HCT116 (cell line): ENCODE results near the gene TMEM9B. TPM values are rescaled to one million over a fixed set of nuclear protein-coding genes. Genes with fewer than 3 reads are reported as not detected.

ENCODE experiments used
- ATAC-seq: fragments of 200-7000 bp; cut with Tn5 transposase; 2 replicates; pipeline ENCODE4 v1.9.1; 2020; ENCODE audit warnings: mild to moderate bottlenecking, moderate library complexity
- BruUV-seq: library from RNA; stranded (reverse); fragments of 400-500 nt; replicated peaks from 2 replicates; lab custom pipeline; 2021; lab: Mats Ljungman, UMichigan
- CTCF ChIA-PET: fragments of 300-600 bp; sonication (Branson Sonifier 250); formaldehyde crosslinking; loops from one replicate; lab custom pipeline; 2021; ENCODE audit warnings: antibody characterized with exemption; lab: Charles Lee
- POLR2A ChIA-PET: fragments of 300-600, 350-600 bp; sonication (Branson Sonifier 250); formaldehyde crosslinking; loops from one replicate; lab custom pipeline; 2021; ENCODE audit warnings: antibody characterized with exemption; lab: Charles Lee
- RAD21 ChIA-PET, 2 experiments: fragments of 300-600 bp; sonication (Branson Sonifier 250); formaldehyde crosslinking; loops; one replicate each; lab custom pipeline; 2023; ENCODE audit warnings: low total read pairs in 2 of 2; ENCODE audit not compliant: uncharacterized antibody in 2 of 2, unreplicated experiment in 2 of 2, low non-redundant PET in 1 of 2; lab: Charles Lee
- DNase-seq: peaks from one replicate; pipeline ENCODE4 v3.0.0-alpha.2; 2010; ENCODE audit warnings: low read depth, low spot score
- H2AFZ ChIP-seq: fragments of 200-600 bp; shearing (Covaris generic), sonication (generic); 2 replicates; pipeline ENCODE4 v1.6.1; 2017; ENCODE audit warnings: low read depth, mixed run types, mixed read lengths, antibody characterized with exemption, low read length; ENCODE audit not compliant: poor library complexity, severe bottlenecking
- H3K27ac ChIP-seq: 2 replicates; pipeline ENCODE4 v1.5.1; 2012; ENCODE audit warnings: low read depth, low read length
- H3K27me3 ChIP-seq: fragments of 200-600 bp; sonication (generic); 2 replicates; pipeline ENCODE4 v1.6.1; 2016; ENCODE audit warnings: mixed run types, low read length, mixed read lengths; ENCODE audit not compliant: insufficient read depth
- H3K36me3 ChIP-seq, 2 experiments: fragments of 200-500 bp in 1 of 2; fragments of 200-600 bp in 1 of 2; sonication (Bioruptor generic) in 1 of 2; sonication (generic) in 1 of 2; 2 replicates each; pipeline versions ENCODE4 v1.5.1 to v1.6.1; 2014 to 2016; ENCODE audit warnings: low read length in 2 of 2, inconsistent platforms in 1 of 2, mixed read lengths in 1 of 2, mixed run types in 1 of 2; ENCODE audit not compliant: insufficient read depth in 2 of 2, control insufficient read depth in 1 of 2
- H3K4me1 ChIP-seq, 2 experiments: fragments of 200-600 bp in 1 of 2; sonication (generic) in 1 of 2; 2 replicates each; pipeline versions ENCODE4 v1.5.1 to v1.6.1; 2012 to 2017; ENCODE audit warnings: low read length in 2 of 2, inconsistent platforms in 1 of 2, mild to moderate bottlenecking in 1 of 2, mixed read lengths in 1 of 2, mixed run types in 1 of 2, moderate library complexity in 1 of 2; ENCODE audit not compliant: insufficient read depth in 2 of 2, control insufficient read depth in 1 of 2
- H3K4me2 ChIP-seq: fragments of 200-600 bp; sonication (generic); 2 replicates; pipeline ENCODE4 v1.6.1; 2017; ENCODE audit warnings: mixed run types, low read length, mixed read lengths
- H3K4me3 ChIP-seq, 2 experiments: fragments of 200-600 bp in 1 of 2; sonication (generic) in 1 of 2; replicated peaks in 1 of 2; 2 replicates each; pipeline ENCODE4 v1.5.1; 2011 to 2016; ENCODE audit warnings: low read length in 2 of 2, control low read depth in 1 of 2, low read depth in 1 of 2, mild to moderate bottlenecking in 1 of 2, mixed read lengths in 1 of 2, mixed run types in 1 of 2
- H3K79me2 ChIP-seq: fragments of 200-600 bp; sonication (generic); 2 replicates; pipeline ENCODE4 v1.6.1; 2017; ENCODE audit warnings: mild to moderate bottlenecking, mixed run types, low read length, moderate library complexity, mixed read lengths; ENCODE audit not compliant: insufficient read depth
- H3K9ac ChIP-seq: fragments of 200-600 bp; sonication (generic); 2 replicates; pipeline ENCODE4 v1.6.1; 2016; ENCODE audit warnings: low read length, mixed read lengths
- H3K9me2 ChIP-seq: fragments of 200-600 bp; sonication (generic), shearing (Covaris generic); 2 replicates; pipeline ENCODE4 v1.6.1; 2017; ENCODE audit warnings: mixed run types, mild to moderate bottlenecking, moderate library complexity; ENCODE audit not compliant: insufficient read depth
- H3K9me3 ChIP-seq, 2 experiments: fragments of 200-500 bp in 1 of 2; fragments of 200-600 bp in 1 of 2; sonication (Bioruptor generic) in 1 of 2; sonication (generic) in 1 of 2; 2 replicates each; pipeline ENCODE4 v1.6.1; 2014 to 2017; ENCODE audit warnings: low read length in 2 of 2, mixed read lengths in 2 of 2, inconsistent platforms in 1 of 2, low read depth in 1 of 2, mild to moderate bottlenecking in 1 of 2, mixed run types in 1 of 2, moderate library complexity in 1 of 2; ENCODE audit not compliant: control insufficient read depth in 1 of 2, insufficient read depth in 1 of 2
- H4K20me1 ChIP-seq: fragments of 200-600 bp; sonication (generic), shearing (Covaris generic); 2 replicates; pipeline ENCODE4 v1.6.1; 2017; ENCODE audit warnings: mixed run types, mild to moderate bottlenecking, moderate library complexity; ENCODE audit not compliant: insufficient read depth
- CEBPB ChIP-seq: IDR thresholded peaks from 2 replicates; pipeline ENCODE4 v1.6.1; 2012; ENCODE audit warnings: low read depth
- CTCF ChIP-seq, 3 experiments: fragments of 200-600 bp in 1 of 3; sonication (generic) in 1 of 3; IDR thresholded peaks in 2 of 3; conservative IDR thresholded peaks in 1 of 3; 2 replicates each; pipeline ENCODE4 v1.5.1; 2012 to 2017; ENCODE audit warnings: low read depth in 2 of 3, low read length in 2 of 3, antibody characterized with exemption in 1 of 3, borderline replicate concordance in 1 of 3, control low read depth in 1 of 3, mild to moderate bottlenecking in 1 of 3, mixed read lengths in 1 of 3, mixed run types in 1 of 3, moderate library complexity in 1 of 3; ENCODE audit not compliant: insufficient read depth in 1 of 3
- EGR1 ChIP-seq: IDR thresholded peaks from 2 replicates; pipeline ENCODE4 v1.6.1; 2012; ENCODE audit warnings: low read depth
- EZH2phosphoT487 ChIP-seq: fragments of 200-600 bp; IDR thresholded peaks from 2 replicates; pipeline ENCODE4 v1.6.1; 2018; ENCODE audit warnings: antibody characterized with exemption, borderline replicate concordance
- JUND ChIP-seq: IDR thresholded peaks from 2 replicates; pipeline ENCODE4 v1.6.1; 2012
- POLR2A ChIP-seq: IDR thresholded peaks from 2 replicates; pipeline ENCODE4 v1.7.0; 2011; ENCODE audit warnings: borderline replicate concordance; ENCODE audit not compliant: insufficient read depth, insufficient read length; ENCODE audit errors: extremely low read depth
- SIN3A ChIP-seq: IDR thresholded peaks from 2 replicates; pipeline ENCODE4 v1.6.1; 2012; ENCODE audit warnings: low read depth
- ZBTB33 ChIP-seq: IDR thresholded peaks from 2 replicates; pipeline ENCODE4 v1.6.1; 2011; ENCODE audit warnings: mild to moderate bottlenecking, low read length, moderate library complexity; ENCODE audit not compliant: insufficient replicate concordance; ENCODE audit errors: extremely low read depth
- ZFX ChIP-seq: fragments of 450-650 bp; IDR thresholded peaks from 2 replicates; pipeline ENCODE4 v1.6.1; 2017
- intact Hi-C: fragments of 100-400 bp; cut with micrococcal nuclease; formaldehyde crosslinking; loops from 2 replicates; pipeline ENCODE4 v1.10.0; 2022
- total RNA-seq: library from RNA; stranded (reverse); gene quantifications from one replicate; pipeline ENCODE4 v1.2.1, GENCODE V29; 2021; ENCODE audit not compliant: unreplicated experiment
- TF ChIP-seq, protein P1 (sequence below): IDR thresholded peaks from 2 replicates; pipeline ENCODE4 v1.6.1; 2012
- TF ChIP-seq, protein P2 (sequence below): IDR thresholded peaks from 2 replicates; pipeline ENCODE4 v1.6.1; 2012
- TF ChIP-seq, protein P3 (sequence below): IDR thresholded peaks from 2 replicates; pipeline ENCODE4 v1.6.1; 2012; ENCODE audit warnings: low read depth

The TMEM9B gene
- total RNA-seq, 1 experiment from 2014 or later, result 26.8 TPM

DNA sequence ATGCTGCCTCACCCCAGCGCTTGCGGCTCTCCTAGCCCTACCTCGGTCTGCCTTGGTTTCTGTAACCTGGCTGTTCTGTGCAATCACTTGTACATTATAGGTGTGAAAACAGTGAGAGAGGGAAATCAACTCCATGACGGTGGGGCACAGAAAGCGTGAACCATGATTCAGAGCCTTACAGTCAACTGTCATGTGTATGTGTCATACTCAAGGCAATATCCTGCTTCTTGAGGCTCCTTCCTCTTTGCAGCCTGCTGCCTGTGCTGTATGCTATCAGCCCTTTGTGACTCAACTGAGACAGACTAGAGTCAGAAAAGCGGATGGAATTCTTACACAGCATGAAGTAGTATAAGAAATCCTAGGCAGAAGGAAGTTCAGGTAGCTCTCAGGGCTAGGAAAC lies 37.5 kb upstream of the TMEM9B start:
- H3K27me3 ChIP-seq, result no peaks in the 10 kb centered on the region
- TF ChIP-seq SIN3A (no peak), POLR2A (no peak), JUND (peak; percentile 33; the same call in 1 of the 2 replicates), CEBPB (no peak)
- TF ChIP-seq, protein P1, sequence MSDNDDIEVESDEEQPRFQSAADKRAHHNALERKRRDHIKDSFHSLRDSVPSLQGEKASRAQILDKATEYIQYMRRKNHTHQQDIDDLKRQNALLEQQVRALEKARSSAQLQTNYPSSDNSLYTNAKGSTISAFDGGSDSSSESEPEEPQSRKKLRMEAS, result peak; percentile 31; the same call in 1 of the 2 replicates
- no TSS peak for BruUV-seq
- no peaks in the 10 kb centered on the region for H4K20me1 ChIP-seq
- DNase-seq (peak; percentile 15), ATAC-seq (0 out of 2 replicates have a peak, but pooled peaks have one; percentile 40)
- H3K9ac ChIP-seq, result no peak overlapping the region
- no peaks in the 10 kb centered on the region for H3K9me2 ChIP-seq
- no peak overlapping the region for H3K27ac ChIP-seq
- no peaks in the 10 kb centered on the region for H3K9me3 ChIP-seq
- RAD21 ChIA-PET, result no interaction called here
- peaks cover 0 to 5% of the 10 kb centered on the region in 2 experiments; a peak in 1 of 4 replicates for H3K4me1 ChIP-seq
- no peak overlapping the region for H2AFZ ChIP-seq
- H3K79me2 ChIP-seq, result no peaks in the 10 kb centered on the region
- no peak overlapping the region for H3K4me3 ChIP-seq
- CTCF ChIA-PET, result no interaction called here
- POLR2A ChIA-PET, result no interaction called here
- H3K4me2 ChIP-seq, result no peak overlapping the region
- intact Hi-C loops, result no loop called here
- H3K36me3 ChIP-seq, result no peaks in the 10 kb centered on the region

DNA sequence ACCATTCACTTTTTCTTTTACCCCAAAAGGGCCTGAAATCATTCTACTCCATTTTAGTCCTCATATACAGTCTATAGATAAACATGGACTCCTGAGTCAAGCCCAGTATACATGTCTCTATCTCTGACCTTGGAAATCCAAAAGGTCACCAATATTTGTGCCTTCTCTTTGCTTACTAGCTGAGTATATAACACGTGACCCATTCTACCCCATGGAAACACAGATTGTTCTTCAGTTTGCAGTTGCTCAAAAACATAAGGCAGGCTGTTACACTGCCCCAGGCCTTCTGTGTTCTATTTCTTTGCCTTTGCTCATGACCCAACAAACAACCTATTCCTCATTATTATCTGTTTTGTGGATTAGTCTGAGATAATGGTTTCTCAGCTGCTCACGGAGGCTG lies 33.8 kb upstream of the TMEM9B start:
- POLR2A ChIA-PET, result no interaction called here
- no peak for ATAC-seq
- TF ChIP-seq, protein P2, sequence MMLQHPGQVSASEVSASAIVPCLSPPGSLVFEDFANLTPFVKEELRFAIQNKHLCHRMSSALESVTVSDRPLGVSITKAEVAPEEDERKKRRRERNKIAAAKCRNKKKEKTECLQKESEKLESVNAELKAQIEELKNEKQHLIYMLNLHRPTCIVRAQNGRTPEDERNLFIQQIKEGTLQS, result no peak
- TF ChIP-seq EGR1 (no peak), ZBTB33 (no peak), CEBPB (no peak), ZFX (no peak), CTCF (IDR thresholded peaks at IDR 0.05 in 2 of 3, conservative IDR thresholded peaks at IDR 0.05 in 1 of 3; ENCODE audit: borderline replicate concordance in 1 of 3, insufficient read depth in 1 of 3, low read depth in 2 of 3, low read length in 2 of 3) (no peak), EZH2phosphoT487 (no peak)
- TF ChIP-seq, protein P1, result no peak
- TF ChIP-seq, protein P3, sequence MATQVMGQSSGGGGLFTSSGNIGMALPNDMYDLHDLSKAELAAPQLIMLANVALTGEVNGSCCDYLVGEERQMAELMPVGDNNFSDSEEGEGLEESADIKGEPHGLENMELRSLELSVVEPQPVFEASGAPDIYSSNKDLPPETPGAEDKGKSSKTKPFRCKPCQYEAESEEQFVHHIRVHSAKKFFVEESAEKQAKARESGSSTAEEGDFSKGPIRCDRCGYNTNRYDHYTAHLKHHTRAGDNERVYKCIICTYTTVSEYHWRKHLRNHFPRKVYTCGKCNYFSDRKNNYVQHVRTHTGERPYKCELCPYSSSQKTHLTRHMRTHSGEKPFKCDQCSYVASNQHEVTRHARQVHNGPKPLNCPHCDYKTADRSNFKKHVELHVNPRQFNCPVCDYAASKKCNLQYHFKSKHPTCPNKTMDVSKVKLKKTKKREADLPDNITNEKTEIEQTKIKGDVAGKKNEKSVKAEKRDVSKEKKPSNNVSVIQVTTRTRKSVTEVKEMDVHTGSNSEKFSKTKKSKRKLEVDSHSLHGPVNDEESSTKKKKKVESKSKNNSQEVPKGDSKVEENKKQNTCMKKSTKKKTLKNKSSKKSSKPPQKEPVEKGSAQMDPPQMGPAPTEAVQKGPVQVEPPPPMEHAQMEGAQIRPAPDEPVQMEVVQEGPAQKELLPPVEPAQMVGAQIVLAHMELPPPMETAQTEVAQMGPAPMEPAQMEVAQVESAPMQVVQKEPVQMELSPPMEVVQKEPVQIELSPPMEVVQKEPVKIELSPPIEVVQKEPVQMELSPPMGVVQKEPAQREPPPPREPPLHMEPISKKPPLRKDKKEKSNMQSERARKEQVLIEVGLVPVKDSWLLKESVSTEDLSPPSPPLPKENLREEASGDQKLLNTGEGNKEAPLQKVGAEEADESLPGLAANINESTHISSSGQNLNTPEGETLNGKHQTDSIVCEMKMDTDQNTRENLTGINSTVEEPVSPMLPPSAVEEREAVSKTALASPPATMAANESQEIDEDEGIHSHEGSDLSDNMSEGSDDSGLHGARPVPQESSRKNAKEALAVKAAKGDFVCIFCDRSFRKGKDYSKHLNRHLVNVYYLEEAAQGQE, result no peak

More for the DNA sequence above, 33.8 kb upstream of the TMEM9B start:
- Histone ChIP-seq H3K27me3 (0 out of 2 replicates have a peak, but pooled peaks cover 5% of the 10 kb centered on the region), H3K36me3 (no peaks in the 10 kb centered on the region), H3K9ac (no peak overlapping the region), H3K9me3 (no peaks in the 10 kb centered on the region), H3K79me2 (no peaks in the 10 kb centered on the region), H3K4me1 (peaks cover 0 to 5% of the 10 kb centered on the region in 2 experiments; a peak in 1 of 4 replicates), H3K4me2 (no peak overlapping the region), H3K9me2 (no peaks in the 10 kb centered on the region), H4K20me1 (no peaks in the 10 kb centered on the region), H3K27ac (no peak overlapping the region), H3K4me3 (no peak overlapping the region), H2AFZ (no peak overlapping the region)
- DNase-seq, result no peak
- intact Hi-C loops, result no loop called here
- ChIA-PET CTCF (interaction anchor here (0.8 to 1.8 kb wide), 2 partner anchors 18 to 140 kb away, joined by 3 to 8 read pairs; no protein-coding TSS in a partner anchor), RAD21 (no interaction called here)
- no TSS peak for BruUV-seq
